ENCODE data around the gene JSRP1.

JSRP1 gene

GRCh38 chr19:2253106-2254063 lies 2.8 kb downstream of the JSRP1 start:
- Histone ChIP-seq H3K4me2 (peak overlapping the region; percentile 71 to 98 (median 86)), H3K27ac (no peak overlapping the region), H3K27me3 (peaks cover 59 to 65% (median 63%) of the 10 kb centered on the region in 11 experiments), H3K9ac (peak overlapping the region in 8 of 11 experiments; percentile 2 to 57 (median 40); a peak in 13 of 22 replicates), H3K4me1 (peaks cover 48 to 74% (median 68%) of the 10 kb centered on the region in 10 experiments), H3K36me3 (peaks cover 11 to 34% (median 17%) of the 10 kb centered on the region in 11 experiments; a peak in 18 of 22 replicates), H3K9me3 (replicated peaks in 1 of 11) (peaks cover 0 to 13% (median 7%) of the 10 kb centered on the region in 11 experiments; a peak in 8 of 22 replicates), H3K4me3 (peak overlapping the region; percentile 21 to 55 (median 36); a peak in 19 of 20 replicates), H4K20me1 (peaks cover 20 to 61% (median 58%) of the 10 kb centered on the region in 11 experiments; a peak in 21 of 22 replicates)
- no peak for TF ChIP-seq Cebpa-rat (IDR thresholded peaks at IDR 0.05)

- Histone ChIP-seq H3K36me3 (peaks cover 16 to 40% (median 23%) of the 10 kb centered on the region in 11 experiments; a peak in 21 of 22 replicates), H3K4me3 (peak overlapping the region; percentile 21 to 55 (median 36); a peak in 19 of 20 replicates), H3K4me1 (peaks cover 42 to 67% (median 62%) of the 10 kb centered on the region in 10 experiments), H3K4me2 (peak overlapping the region; percentile 71 to 98 (median 86)), H3K27me3 (peaks cover 59 to 66% (median 63%) of the 10 kb centered on the region in 11 experiments), H3K9me3 (replicated peaks in 1 of 11) (peaks cover 0 to 13% (median 7%) of the 10 kb centered on the region in 11 experiments; a peak in 8 of 22 replicates), H3K9ac (peak overlapping the region in 8 of 11 experiments; percentile 0 to 57 (median 40); a peak in 12 of 22 replicates), H4K20me1 (peaks cover 21 to 67% (median 65%) of the 10 kb centered on the region in 11 experiments; a peak in 21 of 22 replicates), H3K27ac (no peak overlapping the region)
- TF ChIP-seq Cebpa-rat (IDR thresholded peaks at IDR 0.05), result no peak
Measured at GRCh38 chr19:2252797-2253105, 3.5 kb downstream of the JSRP1 start.

GRCh38 chr19:2252055-2252796 lies 4.0 kb downstream of the JSRP1 start:
- TF ChIP-seq Cebpa-rat (IDR thresholded peaks at IDR 0.05), result no peak
- H3K4me1 ChIP-seq, result peaks cover 38 to 62% (median 57%) of the 10 kb centered on the region in 10 experiments
- H3K27ac ChIP-seq, result no peak overlapping the region
- peak overlapping the region; percentile 21 to 55 (median 36); a peak in 17 of 20 replicates for H3K4me3 ChIP-seq
- peak overlapping the region; percentile 71 to 98 (median 86) for H3K4me2 ChIP-seq
- H4K20me1 ChIP-seq, result peaks cover 24 to 72% (median 70%) of the 10 kb centered on the region in 11 experiments
- H3K36me3 ChIP-seq, result peaks cover 21 to 45% (median 28%) of the 10 kb centered on the region in 11 experiments
- H3K9ac ChIP-seq, result peak overlapping the region in 7 of 11 experiments; percentile 0 to 57 (median 41); a peak in 9 of 22 replicates
- H3K9me3 ChIP-seq (replicated peaks in 1 of 11), result peaks cover 0 to 13% (median 7%) of the 10 kb centered on the region in 11 experiments; a peak in 8 of 22 replicates
- peaks cover 59 to 66% (median 63%) of the 10 kb centered on the region in 11 experiments for H3K27me3 ChIP-seq

- Histone ChIP-seq H4K20me1 (peaks cover 32 to 81% (median 79%) of the 10 kb centered on the region in 11 experiments), H3K9ac (no peak overlapping the region), H3K4me1 (peaks cover 34 to 54% (median 48%) of the 10 kb centered on the region in 10 experiments), H3K4me3 (0 out of 20 replicates have a peak overlapping the region, but pooled peaks of 2 of the 10 experiments have one; percentile 15 to 22), H3K27me3 (peaks cover 59 to 66% (median 63%) of the 10 kb centered on the region in 11 experiments), H3K36me3 (peaks cover 30 to 54% (median 37%) of the 10 kb centered on the region in 11 experiments), H3K27ac (no peak overlapping the region), H3K4me2 (peak overlapping the region; percentile 71 to 98 (median 86); a peak in 19 of 22 replicates), H3K9me3 (replicated peaks in 1 of 11) (peaks cover 0 to 13% (median 7%) of the 10 kb centered on the region in 11 experiments; a peak in 8 of 22 replicates)
- no peak for TF ChIP-seq Cebpa-rat (IDR thresholded peaks at IDR 0.05)
Measured at GRCh38 chr19:2251106-2252054, 4.8 kb downstream of the JSRP1 start.

- Histone ChIP-seq H4K20me1 (peaks cover 39 to 87% (median 85%) of the 10 kb centered on the region in 11 experiments), H3K9ac (no peak overlapping the region), H3K27ac (no peak overlapping the region), H3K9me3 (replicated peaks in 1 of 11) (peaks cover 0 to 13% (median 7%) of the 10 kb centered on the region in 11 experiments; a peak in 8 of 22 replicates), H3K4me3 (no peak overlapping the region), H3K4me2 (no peak overlapping the region), H3K27me3 (peaks cover 59 to 66% (median 63%) of the 10 kb centered on the region in 11 experiments), H3K36me3 (peaks cover 36 to 60% (median 43%) of the 10 kb centered on the region in 11 experiments), H3K4me1 (peaks cover 32 to 47% (median 42%) of the 10 kb centered on the region in 10 experiments)
- TF ChIP-seq Cebpa-rat (IDR thresholded peaks at IDR 0.05), result no peak
Measured at GRCh38 chr19:2250766-2251105, 5.5 kb downstream of the JSRP1 start.

- no peak for TF ChIP-seq Cebpa-rat (IDR thresholded peaks at IDR 0.05)
- Histone ChIP-seq H3K27ac (no peak overlapping the region), H4K20me1 (peaks cover 45 to 93% (median 91%) of the 10 kb centered on the region in 11 experiments), H3K4me2 (no peak overlapping the region), H3K9me3 (replicated peaks in 1 of 11) (peaks cover 0 to 13% (median 7%) of the 10 kb centered on the region in 11 experiments; a peak in 8 of 22 replicates), H3K4me1 (peaks cover 25 to 41% (median 35%) of the 10 kb centered on the region in 10 experiments), H3K9ac (no peak overlapping the region), H3K27me3 (peaks cover 59 to 66% (median 63%) of the 10 kb centered on the region in 11 experiments), H3K36me3 (peaks cover 42 to 66% (median 49%) of the 10 kb centered on the region in 11 experiments), H3K4me3 (no peak overlapping the region)
Measured at GRCh38 chr19:2249880-2250765, 6.1 kb downstream of the JSRP1 start.
